Parathyroid adenoma (tissue), 2 donors: ENCODE data around the gene STX4.

Experiments used
- H2AFZ ChIP-seq: fragments of 300-600 bp; sonication (generic); one replicate; pipeline ENCODE4 v1.7.0; 2017; ENCODE audit warnings: antibody characterized with exemption, mild to moderate bottlenecking
- H3K27ac ChIP-seq: fragments of 300-600 bp; sonication (generic); one replicate; pipeline ENCODE4 v1.7.0; 2017
- H3K27me3 ChIP-seq: fragments of 300-600 bp; sonication (generic); one replicate; pipeline ENCODE4 v1.7.0; 2017; ENCODE audit warnings: low read length; ENCODE audit not compliant: control insufficient read depth, insufficient read depth
- H3K36me3 ChIP-seq: fragments of 300-600 bp; sonication (generic); one replicate; pipeline ENCODE4 v1.7.0; 2017; ENCODE audit warnings: low read length; ENCODE audit not compliant: control insufficient read depth, insufficient read depth
- H3K4me1 ChIP-seq: fragments of 300-600 bp; sonication (generic); one replicate; pipeline ENCODE4 v1.7.0; 2017; ENCODE audit warnings: control low read depth
- H3K4me2 ChIP-seq: fragments of 300-600 bp; sonication (generic); one replicate; pipeline ENCODE4 v1.7.0; 2017; ENCODE audit warnings: low read length
- H3K4me3 ChIP-seq: fragments of 300-600 bp; sonication (generic); one replicate; pipeline ENCODE4 v1.7.0; 2017; ENCODE audit warnings: low read depth, low read length
- H3K79me2 ChIP-seq: fragments of 300-600 bp; sonication (generic); one replicate; pipeline ENCODE4 v1.7.0; 2017; ENCODE audit warnings: control low read depth
- H3K9ac ChIP-seq: fragments of 300-600 bp; sonication (generic); one replicate; pipeline ENCODE4 v1.7.0; 2017; ENCODE audit warnings: mild to moderate bottlenecking
- H3K9me3 ChIP-seq: fragments of 300-600 bp; sonication (generic); one replicate; pipeline ENCODE4 v1.7.0; 2017; ENCODE audit warnings: low read length; ENCODE audit not compliant: control insufficient read depth
- TF ChIP-seq, protein P1 (sequence below): fragments of 300-600 bp; sonication (generic); IDR thresholded peaks from one replicate; pipeline ENCODE4 v1.7.0; 2017; ENCODE audit warnings: antibody characterized with exemption, mild to moderate bottlenecking
- donor health status: primary hyperparathyroidism.

STX4 gene

DNA sequence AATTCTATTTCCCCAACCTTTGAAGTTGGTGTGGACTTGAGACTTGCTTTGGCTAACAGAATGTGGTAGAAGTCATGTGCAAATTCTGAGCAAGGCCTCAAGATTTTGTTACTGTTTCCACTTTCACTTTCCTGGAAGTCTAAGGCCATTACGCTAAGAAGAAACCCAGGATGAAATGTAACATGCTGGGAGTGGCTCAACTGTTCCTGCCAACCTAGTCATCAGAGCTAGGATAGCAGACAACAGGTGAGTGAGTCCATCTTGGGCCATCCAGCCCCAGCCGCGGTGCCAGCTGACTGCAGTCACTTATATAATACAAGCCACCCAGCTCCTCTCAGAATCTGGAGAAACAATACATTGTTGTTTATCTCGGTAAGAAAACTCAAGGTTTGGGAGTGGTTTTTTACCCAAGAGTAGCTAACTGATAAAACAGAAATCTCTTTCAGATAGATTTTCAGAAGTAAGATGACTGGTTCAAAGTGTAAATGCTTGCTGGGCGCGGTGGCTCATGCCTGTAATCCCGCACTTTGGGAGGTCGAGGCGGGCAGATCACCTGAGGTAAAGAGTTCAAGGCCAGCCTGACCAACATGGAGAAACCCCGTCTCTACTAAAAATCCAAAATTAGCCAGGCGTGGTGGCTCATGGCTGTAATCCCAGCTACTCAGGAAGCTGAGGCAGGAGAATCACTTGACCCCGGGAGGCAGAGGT is 10.7 kb upstream of the STX4 start:
- no peak overlapping the region for H3K27ac ChIP-seq

DNA sequence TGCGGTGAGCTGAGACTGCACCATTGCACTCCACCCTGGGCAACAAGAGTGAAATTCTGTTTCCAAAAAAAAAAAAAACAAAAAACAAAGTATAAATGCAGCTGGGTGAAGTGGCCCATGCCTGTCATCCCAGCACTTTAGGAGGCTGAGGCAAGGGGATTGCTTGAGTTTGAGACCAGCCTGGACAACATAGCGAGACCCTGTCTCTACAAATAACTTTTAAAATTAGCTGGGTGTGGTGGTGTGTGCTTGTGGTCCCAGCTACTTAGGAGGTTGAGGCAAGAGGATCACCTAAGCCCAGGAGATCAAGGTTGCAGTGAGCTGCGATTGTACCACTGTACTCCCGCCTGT is 10.1 kb upstream of the STX4 start:
- H3K79me2 ChIP-seq = no peaks in the 10 kb centered on the region
- TF ChIP-seq, protein P1, sequence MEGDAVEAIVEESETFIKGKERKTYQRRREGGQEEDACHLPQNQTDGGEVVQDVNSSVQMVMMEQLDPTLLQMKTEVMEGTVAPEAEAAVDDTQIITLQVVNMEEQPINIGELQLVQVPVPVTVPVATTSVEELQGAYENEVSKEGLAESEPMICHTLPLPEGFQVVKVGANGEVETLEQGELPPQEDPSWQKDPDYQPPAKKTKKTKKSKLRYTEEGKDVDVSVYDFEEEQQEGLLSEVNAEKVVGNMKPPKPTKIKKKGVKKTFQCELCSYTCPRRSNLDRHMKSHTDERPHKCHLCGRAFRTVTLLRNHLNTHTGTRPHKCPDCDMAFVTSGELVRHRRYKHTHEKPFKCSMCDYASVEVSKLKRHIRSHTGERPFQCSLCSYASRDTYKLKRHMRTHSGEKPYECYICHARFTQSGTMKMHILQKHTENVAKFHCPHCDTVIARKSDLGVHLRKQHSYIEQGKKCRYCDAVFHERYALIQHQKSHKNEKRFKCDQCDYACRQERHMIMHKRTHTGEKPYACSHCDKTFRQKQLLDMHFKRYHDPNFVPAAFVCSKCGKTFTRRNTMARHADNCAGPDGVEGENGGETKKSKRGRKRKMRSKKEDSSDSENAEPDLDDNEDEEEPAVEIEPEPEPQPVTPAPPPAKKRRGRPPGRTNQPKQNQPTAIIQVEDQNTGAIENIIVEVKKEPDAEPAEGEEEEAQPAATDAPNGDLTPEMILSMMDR = no peak
- no peak overlapping the region for H3K4me3 ChIP-seq
- no peak overlapping the region for H3K4me2 ChIP-seq
- H3K36me3 ChIP-seq = no peaks in the 10 kb centered on the region
- H3K4me1 ChIP-seq = no peaks in the 10 kb centered on the region
- H3K27me3 ChIP-seq = no peaks in the 10 kb centered on the region
- no peaks in the 10 kb centered on the region for H3K9me3 ChIP-seq
- no peak overlapping the region for H3K27ac ChIP-seq
- no peak overlapping the region for H2AFZ ChIP-seq
- no peak overlapping the region for H3K9ac ChIP-seq

More for the DNA sequence above, 10.7 kb upstream of the STX4 start:
- TF ChIP-seq, protein P1 = no peak
- no peaks in the 10 kb centered on the region for H3K4me1 ChIP-seq
- H3K4me2 ChIP-seq = no peak overlapping the region
- no peaks in the 10 kb centered on the region for H3K36me3 ChIP-seq
- no peaks in the 10 kb centered on the region for H3K9me3 ChIP-seq
- no peak overlapping the region for H3K9ac ChIP-seq
- H3K79me2 ChIP-seq = no peaks in the 10 kb centered on the region
- H3K4me3 ChIP-seq = no peak overlapping the region
- no peak overlapping the region for H2AFZ ChIP-seq
- H3K27me3 ChIP-seq = no peaks in the 10 kb centered on the region

DNA sequence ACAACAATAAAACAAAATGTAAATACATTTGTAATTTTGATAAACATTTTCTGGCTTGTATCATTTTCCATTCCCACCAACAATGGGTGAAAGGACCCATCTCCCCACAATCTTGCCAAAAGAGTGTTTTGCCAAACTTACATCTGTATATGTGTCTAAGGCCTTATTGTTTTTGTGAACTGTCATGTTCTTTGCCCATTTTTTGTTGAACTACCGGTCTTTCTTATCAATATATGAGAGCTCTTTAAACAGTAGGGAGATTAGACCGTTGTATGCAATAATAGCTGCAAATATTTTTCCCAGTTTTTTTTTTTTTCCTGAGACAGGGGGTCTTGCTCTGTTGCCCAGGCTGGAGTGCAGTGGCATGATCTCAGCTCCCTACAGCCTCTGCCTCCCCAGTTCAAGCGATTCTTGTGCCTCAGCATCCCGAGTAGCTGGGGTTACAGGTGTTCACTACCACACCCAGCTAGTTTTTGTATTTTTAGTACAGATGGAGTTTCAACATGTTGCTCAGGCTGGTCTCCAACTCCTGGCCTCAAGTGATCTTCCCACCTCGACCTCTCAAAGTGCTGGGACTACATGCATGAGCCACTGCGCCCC is 9.6 kb upstream of the STX4 start:
- no peaks in the 10 kb centered on the region for H3K9me3 ChIP-seq
- H3K27me3 ChIP-seq = no peaks in the 10 kb centered on the region
- H2AFZ ChIP-seq = no peak overlapping the region
- TF ChIP-seq, protein P1 = no peak
- no peak overlapping the region for H3K4me2 ChIP-seq
- H3K9ac ChIP-seq = no peak overlapping the region
- H3K4me3 ChIP-seq = no peak overlapping the region
- no peak overlapping the region for H3K27ac ChIP-seq
- H3K4me1 ChIP-seq = no peaks in the 10 kb centered on the region
- no peaks in the 10 kb centered on the region for H3K36me3 ChIP-seq
- no peaks in the 10 kb centered on the region for H3K79me2 ChIP-seq

DNA sequence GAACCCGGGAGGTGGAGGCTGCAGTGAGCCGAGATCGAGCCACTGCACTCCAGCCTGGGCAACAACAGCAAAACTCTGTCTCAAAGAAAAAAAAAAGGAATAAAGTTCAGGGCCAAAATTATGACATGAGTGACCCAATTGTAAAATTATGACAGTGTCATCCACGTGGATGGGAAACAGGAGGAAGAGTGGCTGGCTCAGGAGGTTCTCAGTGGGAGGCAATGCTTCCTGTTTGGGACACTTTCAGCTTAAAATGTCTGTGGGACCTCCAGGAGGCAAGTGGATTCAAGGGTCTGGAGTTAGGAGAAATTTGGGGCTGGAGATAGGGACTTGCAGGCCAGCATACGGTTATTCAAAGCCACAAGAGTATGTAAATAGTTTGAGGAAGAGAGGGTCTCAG is 8.0 kb upstream of the STX4 start:
- no peak overlapping the region for H3K4me2 ChIP-seq
- no peak overlapping the region for H3K4me3 ChIP-seq
- H3K9ac ChIP-seq = no peak overlapping the region
- no peaks in the 10 kb centered on the region for H3K79me2 ChIP-seq
- TF ChIP-seq, protein P1 = no peak
- no peaks in the 10 kb centered on the region for H3K9me3 ChIP-seq
- no peaks in the 10 kb centered on the region for H3K4me1 ChIP-seq
- no peaks in the 10 kb centered on the region for H3K36me3 ChIP-seq
- H2AFZ ChIP-seq = no peak overlapping the region
- no peak overlapping the region for H3K27ac ChIP-seq
- no peaks in the 10 kb centered on the region for H3K27me3 ChIP-seq

DNA sequence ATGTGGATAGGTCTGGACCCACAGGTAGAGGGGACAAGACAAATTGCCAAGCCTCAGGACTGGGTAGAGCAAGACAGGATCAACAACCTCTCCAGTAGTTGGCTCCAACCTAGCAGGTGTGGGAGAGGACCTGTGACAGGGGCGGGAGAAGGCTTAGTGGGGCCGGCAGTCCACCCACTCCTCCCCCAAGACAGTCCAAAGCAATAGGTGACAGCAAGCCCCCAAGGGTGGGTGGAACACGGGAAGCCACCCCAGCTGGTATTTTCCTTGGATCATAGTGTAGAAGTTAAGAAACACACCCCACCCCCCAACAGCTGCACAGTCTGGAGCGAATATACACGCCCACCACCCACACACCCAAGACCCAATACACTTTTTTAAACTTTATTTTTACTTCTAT is 4.1 kb upstream of the STX4 start:
- H3K27me3 ChIP-seq = no peaks in the 10 kb centered on the region
- no peak overlapping the region for H3K9ac ChIP-seq
- H3K4me2 ChIP-seq = no peak overlapping the region
- H3K36me3 ChIP-seq = no peaks in the 10 kb centered on the region
- H3K27ac ChIP-seq = no peak overlapping the region
- no peaks in the 10 kb centered on the region for H3K9me3 ChIP-seq
- H3K4me3 ChIP-seq = no peak overlapping the region
- TF ChIP-seq, protein P1 = no peak
- peaks cover 3% of the 10 kb centered on the region for H3K4me1 ChIP-seq
- no peak overlapping the region for H2AFZ ChIP-seq
- no peaks in the 10 kb centered on the region for H3K79me2 ChIP-seq
